HCT116 (cell line): ENCODE results near the gene SBSN. TPM values are rescaled to one million over a fixed set of nuclear protein-coding genes. Genes with fewer than 3 reads are reported as not detected.
A peak's percentile ranks its signal among the peaks of the same experiment; 100 is the strongest.

Source experiments
- ATAC-seq: fragments of 200-7000 bp; cut with Tn5 transposase; 2 replicates; pipeline ENCODE4 v1.9.1; 2020; ENCODE audit warnings: mild to moderate bottlenecking, moderate library complexity
- BruUV-seq: library from RNA; stranded (reverse); fragments of 400-500 nt; replicated peaks from 2 replicates; lab custom pipeline; 2021; lab: Mats Ljungman, UMichigan
- CTCF ChIA-PET: fragments of 300-600 bp; sonication (Branson Sonifier 250); formaldehyde crosslinking; loops from one replicate; lab custom pipeline; 2021; ENCODE audit warnings: antibody characterized with exemption; lab: Charles Lee
- POLR2A ChIA-PET: fragments of 300-600, 350-600 bp; sonication (Branson Sonifier 250); formaldehyde crosslinking; loops from one replicate; lab custom pipeline; 2021; ENCODE audit warnings: antibody characterized with exemption; lab: Charles Lee
- RAD21 ChIA-PET, 2 experiments: fragments of 300-600 bp; sonication (Branson Sonifier 250); formaldehyde crosslinking; loops; one replicate each; lab custom pipeline; 2023; ENCODE audit warnings: low total read pairs in 2 of 2; ENCODE audit not compliant: uncharacterized antibody in 2 of 2, unreplicated experiment in 2 of 2, low non-redundant PET in 1 of 2; lab: Charles Lee
- DNase-seq: peaks from one replicate; pipeline ENCODE4 v3.0.0-alpha.2; 2010; ENCODE audit warnings: low read depth, low spot score
- H2AFZ ChIP-seq: fragments of 200-600 bp; shearing (Covaris generic), sonication (generic); 2 replicates; pipeline ENCODE4 v1.6.1; 2017; ENCODE audit warnings: low read depth, mixed run types, mixed read lengths, antibody characterized with exemption, low read length; ENCODE audit not compliant: poor library complexity, severe bottlenecking
- H3K27ac ChIP-seq: 2 replicates; pipeline ENCODE4 v1.5.1; 2012; ENCODE audit warnings: low read depth, low read length
- H3K27me3 ChIP-seq: fragments of 200-600 bp; sonication (generic); 2 replicates; pipeline ENCODE4 v1.6.1; 2016; ENCODE audit warnings: mixed run types, low read length, mixed read lengths; ENCODE audit not compliant: insufficient read depth
- H3K36me3 ChIP-seq, 2 experiments: fragments of 200-500 bp in 1 of 2; fragments of 200-600 bp in 1 of 2; sonication (Bioruptor generic) in 1 of 2; sonication (generic) in 1 of 2; 2 replicates each; pipeline versions ENCODE4 v1.5.1 to v1.6.1; 2014 to 2016; ENCODE audit warnings: low read length in 2 of 2, inconsistent platforms in 1 of 2, mixed read lengths in 1 of 2, mixed run types in 1 of 2; ENCODE audit not compliant: insufficient read depth in 2 of 2, control insufficient read depth in 1 of 2
- H3K4me1 ChIP-seq, 2 experiments: fragments of 200-600 bp in 1 of 2; sonication (generic) in 1 of 2; 2 replicates each; pipeline versions ENCODE4 v1.5.1 to v1.6.1; 2012 to 2017; ENCODE audit warnings: low read length in 2 of 2, inconsistent platforms in 1 of 2, mild to moderate bottlenecking in 1 of 2, mixed read lengths in 1 of 2, mixed run types in 1 of 2, moderate library complexity in 1 of 2; ENCODE audit not compliant: insufficient read depth in 2 of 2, control insufficient read depth in 1 of 2
- H3K4me2 ChIP-seq: fragments of 200-600 bp; sonication (generic); 2 replicates; pipeline ENCODE4 v1.6.1; 2017; ENCODE audit warnings: mixed run types, low read length, mixed read lengths
- H3K4me3 ChIP-seq, 2 experiments: fragments of 200-600 bp in 1 of 2; sonication (generic) in 1 of 2; replicated peaks in 1 of 2; 2 replicates each; pipeline ENCODE4 v1.5.1; 2011 to 2016; ENCODE audit warnings: low read length in 2 of 2, control low read depth in 1 of 2, low read depth in 1 of 2, mild to moderate bottlenecking in 1 of 2, mixed read lengths in 1 of 2, mixed run types in 1 of 2
- H3K79me2 ChIP-seq: fragments of 200-600 bp; sonication (generic); 2 replicates; pipeline ENCODE4 v1.6.1; 2017; ENCODE audit warnings: mild to moderate bottlenecking, mixed run types, low read length, moderate library complexity, mixed read lengths; ENCODE audit not compliant: insufficient read depth
- H3K9ac ChIP-seq: fragments of 200-600 bp; sonication (generic); 2 replicates; pipeline ENCODE4 v1.6.1; 2016; ENCODE audit warnings: low read length, mixed read lengths
- H3K9me2 ChIP-seq: fragments of 200-600 bp; sonication (generic), shearing (Covaris generic); 2 replicates; pipeline ENCODE4 v1.6.1; 2017; ENCODE audit warnings: mixed run types, mild to moderate bottlenecking, moderate library complexity; ENCODE audit not compliant: insufficient read depth
- H3K9me3 ChIP-seq, 2 experiments: fragments of 200-500 bp in 1 of 2; fragments of 200-600 bp in 1 of 2; sonication (Bioruptor generic) in 1 of 2; sonication (generic) in 1 of 2; 2 replicates each; pipeline ENCODE4 v1.6.1; 2014 to 2017; ENCODE audit warnings: low read length in 2 of 2, mixed read lengths in 2 of 2, inconsistent platforms in 1 of 2, low read depth in 1 of 2, mild to moderate bottlenecking in 1 of 2, mixed run types in 1 of 2, moderate library complexity in 1 of 2; ENCODE audit not compliant: control insufficient read depth in 1 of 2, insufficient read depth in 1 of 2
- H4K20me1 ChIP-seq: fragments of 200-600 bp; sonication (generic), shearing (Covaris generic); 2 replicates; pipeline ENCODE4 v1.6.1; 2017; ENCODE audit warnings: mixed run types, mild to moderate bottlenecking, moderate library complexity; ENCODE audit not compliant: insufficient read depth
- CBX3 ChIP-seq: IDR thresholded peaks from 2 replicates; pipeline ENCODE4 v1.6.1; 2012; ENCODE audit warnings: low read depth
- CEBPB ChIP-seq: IDR thresholded peaks from 2 replicates; pipeline ENCODE4 v1.6.1; 2012; ENCODE audit warnings: low read depth
- EGR1 ChIP-seq: IDR thresholded peaks from 2 replicates; pipeline ENCODE4 v1.6.1; 2012; ENCODE audit warnings: low read depth
- ELF1 ChIP-seq: IDR thresholded peaks from 2 replicates; pipeline ENCODE4 v1.6.1; 2012; ENCODE audit warnings: low read depth, borderline replicate concordance
- EZH2 ChIP-seq: fragments of 200-600 bp; sonication (generic); IDR thresholded peaks from 2 replicates; pipeline ENCODE4 v1.6.1; 2017; ENCODE audit warnings: antibody characterized with exemption, mixed run types
- JUND ChIP-seq: IDR thresholded peaks from 2 replicates; pipeline ENCODE4 v1.6.1; 2012
- MAX ChIP-seq: IDR thresholded peaks from 2 replicates; pipeline ENCODE4 v1.6.1; 2012
- POLR2A ChIP-seq: IDR thresholded peaks from 2 replicates; pipeline ENCODE4 v1.7.0; 2011; ENCODE audit warnings: borderline replicate concordance; ENCODE audit not compliant: insufficient read depth, insufficient read length; ENCODE audit errors: extremely low read depth
- POLR2AphosphoS5 ChIP-seq: IDR thresholded peaks from 2 replicates; pipeline ENCODE4 v1.6.1; 2011; ENCODE audit warnings: mild to moderate bottlenecking, low read depth, low read length, moderate library complexity
- RAD21 ChIP-seq: IDR thresholded peaks from 2 replicates; pipeline ENCODE4 v1.6.1; 2012; ENCODE audit warnings: low read depth, mild to moderate bottlenecking
- SIN3A ChIP-seq: IDR thresholded peaks from 2 replicates; pipeline ENCODE4 v1.6.1; 2012; ENCODE audit warnings: low read depth
- SP1 ChIP-seq: IDR thresholded peaks from 2 replicates; pipeline ENCODE4 v1.6.1; 2012; ENCODE audit warnings: low read depth
- SRF ChIP-seq: IDR thresholded peaks from 2 replicates; pipeline ENCODE4 v1.6.1; 2012; ENCODE audit warnings: low read depth
- TCF7L2 ChIP-seq: IDR thresholded peaks from 2 replicates; pipeline ENCODE4 v1.7.0; 2011; ENCODE audit warnings: borderline replicate concordance, inconsistent platforms; ENCODE audit not compliant: insufficient read depth, insufficient read length; ENCODE audit errors: extremely low read depth
- YY1 ChIP-seq: IDR thresholded peaks from 2 replicates; pipeline ENCODE4 v1.6.1; 2011; ENCODE audit warnings: low read length, low read depth, moderate library complexity, mild to moderate bottlenecking; ENCODE audit not compliant: insufficient replicate concordance; ENCODE audit errors: extremely low read depth
- ZFX ChIP-seq: fragments of 450-650 bp; IDR thresholded peaks from 2 replicates; pipeline ENCODE4 v1.6.1; 2017
- ZNF274 ChIP-seq: fragments of 200-500 bp; sonication (Bioruptor generic); IDR thresholded peaks from 2 replicates; pipeline ENCODE4 v1.6.1; 2014; ENCODE audit warnings: mild to moderate bottlenecking, low read depth, low read length, inconsistent platforms
- intact Hi-C: fragments of 100-400 bp; cut with micrococcal nuclease; formaldehyde crosslinking; loops from 2 replicates; pipeline ENCODE4 v1.10.0; 2022
- total RNA-seq: library from RNA; stranded (reverse); gene quantifications from one replicate; pipeline ENCODE4 v1.2.1, GENCODE V29; 2021; ENCODE audit not compliant: unreplicated experiment

The SBSN gene
- total RNA-seq, 1 experiment from 2014 or later = 0.66 TPM

GRCh38 chr19:35556846-35557538, 28.9 kb upstream of the SBSN start (continued):
- TF ChIP-seq SIN3A (no peak), EZH2 (no peak), POLR2AphosphoS5 (no peak), POLR2A (no peak)

GRCh38 chr19:35556025-35556590, 28.0 kb upstream of the SBSN start:
- Histone ChIP-seq H3K36me3 (no peaks in the 10 kb centered on the region), H2AFZ (peak overlapping the region; percentile 61), H3K27me3 (no peaks in the 10 kb centered on the region), H4K20me1 (no peaks in the 10 kb centered on the region), H3K9ac (no peak overlapping the region), H3K4me3 (no peak overlapping the region), H3K27ac (no peak overlapping the region), H3K9me3 (no peaks in the 10 kb centered on the region), H3K79me2 (no peaks in the 10 kb centered on the region), H3K4me2 (no peak overlapping the region), H3K9me2 (no peaks in the 10 kb centered on the region), H3K4me1 (peaks cover 0 to 12% of the 10 kb centered on the region in 2 experiments; a peak in 2 of 4 replicates)
- TF ChIP-seq YY1 = no peak
- TF ChIP-seq CBX3 = no peak
- no peak for TF ChIP-seq ZFX
- TF ChIP-seq TCF7L2 = no peak
- TF ChIP-seq ELF1 = no peak
- no peak for TF ChIP-seq JUND
- no peak for TF ChIP-seq MAX
- no peak for TF ChIP-seq SRF
- no peak for TF ChIP-seq EGR1
- TF ChIP-seq SP1 = no peak
- no peak for TF ChIP-seq ZNF274
- no peak for TF ChIP-seq RAD21
- no peak for TF ChIP-seq EZH2
- TF ChIP-seq SIN3A = no peak
- TF ChIP-seq CEBPB = no peak
- BruUV-seq = no TSS peak
- RAD21 ChIA-PET = no interaction called here
- POLR2A ChIA-PET = interaction anchor here (0.9 kb wide), 1 partner anchor 46 kb away, joined by 3 read pairs; no protein-coding TSS in a partner anchor
- DNase-seq = no peak
- no peak for ATAC-seq
- intact Hi-C loops = no loop called here
- CTCF ChIA-PET = interaction anchor here (1.0 to 1.2 kb wide), 2 partner anchors 36 to 156 kb away, joined by 3 read pairs; no protein-coding TSS in a partner anchor
